NCI-H2196 treated with DMSO at 0.1 percent for 48 hours (cell line): Measurements from ENCODE around the gene AEBP1.
"Not testable (repeated sequence)": the region's sequence is repeated elsewhere in the genome, so short reads cannot be mapped to it uniquely, and the experiment has no call there.

ENCODE experiments used
- DNase-seq: peaks from one replicate; lab custom pipeline; 2025; ENCODE audit not compliant: unreplicated experiment; lab: John Stamatoyannopoulos, UW

AEBP1 gene

GRCh38 chr7:44116789-44117666, 12.9 kb downstream of the AEBP1 start:
- no peak for DNase-seq

GRCh38 chr7:44117801-44118429, 13.8 kb downstream of the AEBP1 start:
- DNase-seq: no peak

DNA sequence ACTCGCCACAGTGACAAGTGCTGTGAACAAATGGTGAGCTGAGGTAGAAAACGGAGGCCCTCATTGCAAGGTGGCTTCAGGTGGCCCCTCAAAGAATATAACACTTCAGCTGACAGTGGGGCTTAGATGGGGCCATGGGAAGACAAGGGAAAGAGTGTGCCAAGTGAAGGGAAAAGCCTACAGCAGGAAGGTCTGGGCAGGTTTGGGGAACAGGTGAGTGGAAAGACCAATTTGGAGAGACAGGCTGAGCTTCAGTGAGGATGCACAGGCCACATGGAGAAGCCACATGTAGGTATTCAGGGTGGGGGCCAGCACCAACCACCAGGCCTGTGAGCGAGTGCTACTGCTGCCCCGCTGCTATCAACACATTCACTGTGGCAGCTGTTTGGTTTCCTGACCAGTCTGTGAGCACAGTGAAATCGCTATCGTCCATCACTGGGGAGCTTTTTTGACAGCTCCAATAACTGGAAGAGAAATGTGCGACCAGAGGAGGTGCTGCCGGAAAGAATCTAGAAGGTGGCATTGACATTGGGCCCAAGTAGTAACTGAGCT, 15.8 kb downstream of the AEBP1 start:
- no peak for DNase-seq

GRCh38 chr7:44120395-44120794, 16.2 kb downstream of the AEBP1 start:
- DNase-seq: no peak

GRCh38 chr7:44121761-44122420, 17.7 kb downstream of the AEBP1 start:
- no peak for DNase-seq

DNA sequence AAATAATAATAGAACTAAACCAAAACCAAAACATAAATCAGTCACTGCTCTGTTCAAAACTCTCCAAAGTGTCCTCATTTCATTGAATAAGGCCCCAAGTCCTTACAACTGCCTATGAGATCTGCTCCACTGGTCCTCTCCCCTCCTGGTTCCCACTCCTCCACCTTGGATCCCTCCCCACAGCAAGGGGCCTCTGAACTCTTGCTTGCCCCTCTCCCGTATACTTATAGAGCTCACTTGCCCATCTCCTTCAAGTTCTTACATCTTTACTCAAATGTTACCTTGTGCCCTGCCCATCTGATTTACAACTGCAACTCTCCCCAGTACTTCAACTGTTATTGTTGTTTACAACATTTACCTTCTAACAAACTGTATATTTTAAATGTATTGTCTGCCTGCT, 18.4 kb downstream of the AEBP1 start:
- no peak for DNase-seq

DNA sequence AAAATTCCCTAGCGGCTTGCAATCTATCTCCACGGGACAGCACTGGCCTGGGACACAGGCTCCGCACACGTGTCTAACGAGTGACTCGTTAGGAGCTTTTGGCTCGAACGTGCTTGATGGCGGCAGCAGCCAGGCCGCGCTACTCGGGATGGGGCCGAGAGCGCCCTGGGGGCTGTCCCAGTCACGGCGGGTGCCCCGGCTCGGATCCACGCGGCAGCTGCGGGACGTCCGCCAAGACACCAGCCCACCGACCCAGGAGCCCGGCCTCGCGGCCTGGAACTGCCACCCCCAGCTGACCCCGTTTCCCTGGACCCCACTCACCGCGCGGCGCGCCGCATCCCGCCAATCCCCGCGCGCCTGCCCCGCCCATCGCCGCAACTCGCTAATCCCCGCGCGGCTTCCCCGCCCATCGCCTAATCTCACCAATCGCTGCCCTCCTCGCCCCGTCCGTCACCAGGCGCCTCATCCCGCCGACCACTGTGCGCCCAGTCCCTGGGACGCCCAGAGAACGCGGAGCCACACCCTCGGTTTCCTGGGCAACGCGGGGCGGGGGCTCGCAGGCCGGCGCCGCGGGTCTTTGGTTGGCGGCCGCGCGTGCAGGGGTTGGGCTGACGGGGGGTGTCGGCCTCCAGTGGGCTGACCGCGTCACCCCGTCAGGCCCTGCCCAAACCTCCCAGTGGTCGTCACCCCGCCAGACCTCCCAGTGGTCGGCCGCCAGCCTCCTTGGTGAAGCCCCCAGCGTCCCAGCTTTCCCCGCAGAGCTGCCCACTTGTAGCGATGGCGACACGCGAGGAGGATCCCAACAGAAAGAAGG, 19.3 kb downstream of the AEBP1 start, which contains the start of gene POLD2:
Gene POLD2, minus strand, starts transcription at position 359 of the 814 bp plus-strand sequence. CDS start 1,495 bp downstream, outside the sequence.
- DNase-seq: peak; percentile 92

GRCh38 chr7:44124822-44125202, 20.7 kb downstream of the AEBP1 start:
- no peak for DNase-seq

- not testable (repeated sequence) for DNase-seq
These were observed 22.4 kb downstream of the AEBP1 start for GRCh38 chr7:44126574-44126973.

DNA sequence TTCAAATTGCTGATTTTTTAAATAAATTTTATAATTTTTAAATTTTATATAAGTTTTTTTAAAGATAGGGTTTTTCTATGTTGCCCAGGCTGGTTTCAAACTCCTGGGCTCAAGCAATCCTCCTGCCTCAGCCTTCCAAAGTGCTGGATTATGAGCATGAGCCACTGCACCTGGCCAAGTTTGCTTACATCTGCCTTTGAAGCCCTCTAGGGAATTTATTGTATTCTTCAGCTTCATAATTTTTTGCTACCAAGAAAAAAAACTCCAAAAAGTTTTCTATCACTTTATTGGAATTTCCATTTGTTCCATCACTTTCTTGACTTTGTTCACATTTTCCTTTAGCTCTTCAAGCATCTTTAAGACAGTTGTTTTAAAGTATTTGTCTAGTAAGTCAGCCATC, 23.0 kb downstream of the AEBP1 start:
- no peak for DNase-seq

- no peak for DNase-seq
These were observed 24.8 kb downstream of the AEBP1 start for GRCh38 chr7:44128721-44129582.

DNA sequence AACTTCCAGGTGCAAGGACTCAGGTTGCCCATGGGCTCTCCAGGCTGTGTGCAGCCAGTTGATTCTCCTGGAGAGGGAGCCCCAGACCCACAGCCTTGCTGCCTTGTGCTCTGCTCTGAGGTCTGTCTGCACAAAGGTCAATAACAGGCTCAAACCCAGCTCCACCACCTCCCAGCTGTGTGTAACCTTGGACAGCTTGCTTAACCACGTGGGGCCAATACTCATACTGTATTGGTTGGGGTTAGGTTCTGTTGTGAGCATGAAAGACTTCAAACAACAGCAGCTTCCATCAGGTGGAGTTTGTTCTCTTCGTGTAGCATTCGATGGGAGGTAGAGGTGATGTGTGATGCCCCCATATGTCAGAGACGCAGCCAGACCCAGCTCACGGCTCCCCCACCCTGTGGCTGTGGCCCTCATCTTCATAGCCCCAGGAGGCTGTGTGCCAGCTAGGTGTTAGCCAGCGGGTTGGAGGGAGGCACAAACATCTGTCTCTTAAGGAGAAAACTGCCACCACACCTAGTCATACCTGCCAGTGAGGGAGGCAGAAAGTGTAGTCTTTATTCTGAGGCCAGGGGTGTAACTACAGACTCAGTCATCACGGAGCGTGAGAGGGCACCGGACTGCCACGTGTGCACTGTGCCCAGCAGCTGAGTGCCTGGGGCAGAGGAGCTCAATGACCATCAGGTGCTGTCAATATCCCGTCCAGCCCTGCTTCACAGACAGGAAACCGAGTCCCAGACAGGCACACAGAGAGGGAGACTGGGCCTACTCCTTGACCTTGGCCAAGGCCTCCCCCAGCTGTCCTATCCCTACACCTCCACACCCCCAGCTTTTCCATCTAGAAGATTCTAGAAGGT, 27.3 kb downstream of the AEBP1 start:
- DNase-seq: peak; percentile 63

DNA sequence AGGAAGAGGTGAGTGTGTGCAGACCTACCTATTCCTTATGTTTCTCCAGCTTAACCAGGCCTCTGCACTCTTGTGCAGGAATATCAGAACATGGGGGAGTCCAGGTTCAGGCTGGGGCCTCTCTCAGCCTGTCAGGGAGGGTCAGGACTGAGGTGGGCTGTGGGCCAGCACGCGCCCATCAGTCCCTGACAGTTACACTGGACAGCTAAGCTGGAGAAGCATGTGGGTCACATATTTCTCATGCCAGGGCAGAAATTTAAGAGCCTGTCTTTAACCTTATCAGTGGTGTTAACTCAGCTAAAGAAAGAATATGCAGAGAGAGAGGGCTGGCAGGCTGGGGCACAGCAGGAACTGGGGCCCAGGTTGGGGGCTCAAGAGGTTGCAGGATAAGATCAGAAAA, 27.9 kb downstream of the AEBP1 start:
- no peak for DNase-seq

DNA sequence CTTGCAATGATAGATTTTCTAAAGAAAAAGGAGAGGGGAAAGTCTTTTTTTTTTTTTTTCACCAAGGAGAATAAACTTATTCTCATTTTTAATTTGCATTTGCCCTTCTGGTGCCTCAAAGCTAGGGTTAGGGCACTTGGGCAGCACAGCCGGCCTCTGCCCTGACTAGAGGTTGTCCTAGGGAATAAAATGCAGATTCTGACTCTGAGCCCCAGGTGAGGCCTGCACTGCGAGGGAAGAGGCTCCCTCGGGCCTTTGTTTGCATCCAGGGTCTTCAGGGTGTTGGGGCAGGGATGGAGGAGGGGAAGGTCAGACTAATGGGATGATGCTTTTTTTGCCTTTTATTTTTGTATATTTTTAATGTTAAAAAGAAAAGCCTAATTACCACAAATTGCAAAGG, 29.1 kb downstream of the AEBP1 start:
- no peak for DNase-seq

DNA sequence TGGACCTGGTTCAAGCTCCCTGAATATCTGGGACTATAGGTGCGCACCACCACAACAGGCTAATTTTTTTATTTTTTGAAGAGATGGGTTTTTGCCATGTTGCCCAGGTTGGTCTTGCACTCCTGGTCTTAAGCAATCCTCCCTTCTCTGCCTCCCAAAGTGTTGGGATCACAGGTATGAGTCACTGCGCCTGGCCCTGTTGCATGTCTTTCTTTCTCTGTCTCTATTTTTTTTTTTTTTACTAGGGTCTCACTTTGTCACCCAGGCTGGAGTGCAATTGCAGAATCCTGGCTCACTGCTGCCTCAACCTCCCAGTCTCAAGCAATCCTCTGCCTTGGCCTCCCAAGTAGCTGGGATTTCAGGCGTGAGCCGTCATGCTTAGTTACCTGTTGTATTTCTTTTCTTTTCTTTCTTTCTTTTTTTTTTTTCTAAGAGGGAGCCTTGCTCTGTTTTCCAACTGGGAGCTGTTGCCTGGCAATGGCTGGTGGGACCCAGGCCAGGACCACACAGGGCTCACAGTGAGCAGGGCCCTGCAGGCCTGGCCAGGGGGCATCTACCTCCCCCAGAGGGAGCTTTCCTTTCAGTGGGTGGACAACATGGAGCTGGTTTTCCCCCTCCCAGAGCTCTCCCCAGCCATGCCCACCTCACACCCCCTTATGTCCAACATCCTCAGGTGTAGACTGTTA, 30.9 kb downstream of the AEBP1 start:
- no peak for DNase-seq

- DNase-seq: no peak
These were observed 32.6 kb downstream of the AEBP1 start for GRCh38 chr7:44136731-44137130.

GRCh38 chr7:44138698-44139097, 34.6 kb downstream of the AEBP1 start:
- no peak for DNase-seq

DNA sequence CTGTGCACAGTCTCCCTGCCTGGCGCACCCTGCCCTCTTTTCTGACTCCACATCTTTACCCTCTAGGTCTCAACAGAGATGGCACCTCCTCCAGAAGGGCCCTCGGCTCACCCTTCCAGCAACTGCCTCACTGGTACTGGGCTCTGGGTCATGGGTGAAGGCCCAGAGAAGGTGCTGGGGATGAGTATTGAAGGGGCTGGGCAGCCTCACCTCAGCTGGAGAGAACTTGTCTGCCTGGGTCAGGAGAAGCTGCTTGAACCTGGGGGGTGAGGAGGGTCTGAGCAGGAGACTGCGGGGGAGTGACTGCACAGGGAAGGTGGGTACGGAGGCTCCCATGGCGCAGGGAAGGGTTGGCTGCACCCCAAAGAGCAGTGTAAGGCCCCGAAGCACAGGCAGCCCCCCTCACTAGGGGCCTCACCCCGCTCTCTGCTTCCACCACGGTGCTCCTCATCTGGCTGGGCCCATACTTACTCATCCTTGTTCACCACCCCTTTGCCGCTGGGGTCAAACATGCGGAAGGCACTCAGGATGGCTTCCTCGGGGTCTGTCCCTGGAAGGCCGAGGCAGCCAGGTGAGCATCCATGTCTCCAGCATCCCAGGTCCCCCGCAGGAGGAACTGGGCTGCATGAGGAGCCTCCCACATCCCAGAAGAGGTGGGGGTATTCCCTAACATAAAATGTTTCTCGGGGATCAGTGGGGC, 35.3 kb downstream of the AEBP1 start:
- DNase-seq: no peak
